GM18508 (cell line): ENCODE data around the gene FADS3.

Source experiments
- ATAC-seq: cut with Tn5 transposase; IDR thresholded peaks from one replicate; pipeline ENCODE4 v1.9.1; 2021; ENCODE audit warnings: moderate number of reproducible peaks; ENCODE audit not compliant: insufficient read depth, unreplicated experiment

Gene FADS3

GRCh38 chr11:61914471-61915171 is 23.3 kb upstream of the FADS3 start:
- no peak for ATAC-seq

- no peak for ATAC-seq
Observed at GRCh38 chr11:61913699-61914395, 22.5 kb upstream of the FADS3 start.

GRCh38 chr11:61912991-61913698 is 21.8 kb upstream of the FADS3 start:
- no peak for ATAC-seq

- ATAC-seq: no peak
Observed at GRCh38 chr11:61912530-61912898, 21.2 kb upstream of the FADS3 start.

- no peak for ATAC-seq
Observed at GRCh38 chr11:61911701-61912529, 20.6 kb upstream of the FADS3 start.

GRCh38 chr11:61911128-61911700 is 19.9 kb upstream of the FADS3 start:
- ATAC-seq: no peak

GRCh38 chr11:61910187-61911127 is 19.1 kb upstream of the FADS3 start:
- ATAC-seq: no peak

- ATAC-seq: no peak
Observed at GRCh38 chr11:61908730-61909316, 17.5 kb upstream of the FADS3 start.

- no peak for ATAC-seq
Observed at GRCh38 chr11:61907871-61908729, 16.8 kb upstream of the FADS3 start.

GRCh38 chr11:61907282-61907681 is 15.9 kb upstream of the FADS3 start:
- ATAC-seq: no peak

- no peak for ATAC-seq
Observed at GRCh38 chr11:61906522-61906909, 15.2 kb upstream of the FADS3 start.

GRCh38 chr11:61905801-61906521 is 14.6 kb upstream of the FADS3 start:
- ATAC-seq: no peak

- ATAC-seq: no peak
Observed at GRCh38 chr11:61905067-61905696, 13.8 kb upstream of the FADS3 start.

- ATAC-seq: no peak
Observed at GRCh38 chr11:61904539-61905048, 13.2 kb upstream of the FADS3 start.

GRCh38 chr11:61903845-61904244 is 12.5 kb upstream of the FADS3 start:
- no peak for ATAC-seq

- no peak for ATAC-seq
Observed at GRCh38 chr11:61902313-61902712, 11.0 kb upstream of the FADS3 start.

GRCh38 chr11:61901397-61901796 is 10.1 kb upstream of the FADS3 start:
- ATAC-seq: no peak
